Aorta (tissue), 4 donors: Measurements from ENCODE around the gene ZC3H7B. TPM values are rescaled to one million over a fixed set of nuclear protein-coding genes. Genes with fewer than 3 reads are reported as not detected.

Source experiments
- microRNA-seq, 2 donors: library from miRNA; unstranded; fragments of <30 nt; microRNA quantifications; one replicate each; pipeline ENCODE4 v1.2.0, GENCODE V29; 2020
- polyA plus RNA-seq, 2 donors: library from polyadenylated mRNA; stranded (reverse); fragments of 200-250 nt; gene quantifications; one replicate each; pipeline ENCODE4 v1.2.3, GENCODE V29; 2013
- total RNA-seq, 2 donors: library from RNA; stranded (reverse); fragmentation: NEBNext Ultra II Directional; extraction: Animal tissue kit (Norgen Biotek cat#: 25700); gene quantifications; one replicate each; pipeline ENCODE4 v1.2.1, GENCODE V29; 2021
- donor health status: healthy with polysubstance abuse.
- donor health status: Bipolar disorder and iron deficiency.
- donor health status: DM: no; HTN: no; CAD: no.
- donor health status: DM: yes; HTN: yes; CAD: no.

Gene ZC3H7B
- total and polyA plus RNA-seq, 4 donors = 14.8 to 50.0 (median 29.2) TPM

Small RNA genes lying within 50 kb of the gene (microRNA-seq; reads per million reads assigned to microRNA genes)
- gene MIR6889 = 0 to 0.60 reads per million in 2 donors

Other genes starting within 250 kb of the ZC3H7B start
- 10 to 100 TPM; 55.6 to 89.5 TPM for gene EP300, start 208.9 kb upstream of the ZC3H7B start, total RNA-seq
- 10 to 100 TPM in 1 of 2 donors, 1 to 10 TPM in 1; 4.9 to 18.0 TPM for gene EP300, start 208.9 kb upstream of the ZC3H7B start, polyA plus RNA-seq
- 10 to 100 TPM; 12.3 to 18.5 TPM for gene L3MBTL2, start 96.2 kb upstream of the ZC3H7B start, total RNA-seq
- gene L3MBTL2, start 96.2 kb upstream of the ZC3H7B start, polyA plus RNA-seq = 10 to 100 TPM in 1 of 2 donors, 1 to 10 TPM in 1; 6.5 to 14.9 TPM
- 1 to 10 TPM; 1.2 to 2.7 TPM for gene CHADL, start 60.6 kb upstream of the ZC3H7B start, total RNA-seq
- 1 to 10 TPM in 1 of 2 donors, not detected in 1; 7.0 TPM for gene CHADL, start 60.6 kb upstream of the ZC3H7B start, polyA plus RNA-seq
- gene RANGAP1, start 15.3 kb upstream of the ZC3H7B start, total RNA-seq = 10 to 100 TPM; 29.7 to 34.6 TPM
- gene RANGAP1, start 15.3 kb upstream of the ZC3H7B start, polyA plus RNA-seq = 10 to 100 TPM; 14.8 to 20.3 TPM
- 10 to 100 TPM in 1 of 2 donors, 1 to 10 TPM in 1; 8.6 to 23.3 TPM for gene TEF, start 80.4 kb downstream of the ZC3H7B start, total RNA-seq
- 10 to 100 TPM in 1 of 2 donors, 1 to 10 TPM in 1; 9.0 to 19.4 TPM for gene TEF, start 80.4 kb downstream of the ZC3H7B start, polyA plus RNA-seq
- 10 to 100 TPM; 47.7 to 55.9 TPM for gene TOB2, start 145.3 kb downstream of the ZC3H7B start, total RNA-seq
- gene TOB2, start 145.3 kb downstream of the ZC3H7B start, polyA plus RNA-seq = 10 to 100 TPM; 12.9 to 15.5 TPM
- 10 to 100 TPM; 22.5 to 27.0 TPM for gene PHF5A, start 167.2 kb downstream of the ZC3H7B start, total RNA-seq
- 10 to 100 TPM; 29.8 to 43.1 TPM for gene PHF5A, start 167.2 kb downstream of the ZC3H7B start, polyA plus RNA-seq
- 10 to 100 TPM; 53.7 to 60.7 TPM for gene ACO2, start 167.6 kb downstream of the ZC3H7B start, total RNA-seq
- gene ACO2, start 167.6 kb downstream of the ZC3H7B start, polyA plus RNA-seq = 10 to 100 TPM; 39.5 to 49.6 TPM
- gene POLR3H, start 242.9 kb downstream of the ZC3H7B start, total RNA-seq = 10 to 100 TPM; 25.3 to 29.2 TPM
- 10 to 100 TPM in 1 of 2 donors, 1 to 10 TPM in 1; 9.4 to 21.0 TPM for gene POLR3H, start 242.9 kb downstream of the ZC3H7B start, polyA plus RNA-seq